ENCODE results near the gene CD44. TPM values are rescaled to one million over a fixed set of nuclear protein-coding genes. Genes with fewer than 3 reads are reported as not detected.

The CD44 gene
- polyA plus RNA-seq, 1 experiment: 1,200 TPM

GRCh38 chr11:35157814-35158700 is 19.1 kb downstream of the CD44 start:
- peaks cover 2% of the 10 kb centered on the region; the same call in 1 of the 2 replicates for H3K36me3 ChIP-seq (ENCODE audit: control insufficient read depth, insufficient read depth, low read length)
- DNase-seq (ENCODE audit: low read depth): no peak

GRCh38 chr11:35158701-35159510 is 19.9 kb downstream of the CD44 start:
- Histone ChIP-seq H3K4me3 (ENCODE audit: low read depth, low read length) (no peak overlapping the region), H3K27me3 (ENCODE audit: control insufficient read depth, insufficient read depth, low read length) (no peaks in the 10 kb centered on the region), H3K36me3 (ENCODE audit: control insufficient read depth, insufficient read depth, low read length) (peaks cover 2% of the 10 kb centered on the region; the same call in 1 of the 2 replicates)
- no peak for DNase-seq (ENCODE audit: low read depth)
- ChIA-PET CTCF (interaction anchor here (0.6 to 0.9 kb wide), 2 partner anchors 13 to 77 kb away, joined by 3 to 4 read pairs; no protein-coding TSS in a partner anchor), POLR2A (interaction anchor here (0.7 kb wide), 1 partner anchor 71 kb away, joined by 4 read pairs; no protein-coding TSS in a partner anchor)
- no peak for TF ChIP-seq CTCF (IDR thresholded peaks at IDR 0.05; ENCODE audit: insufficient read depth, low read depth, low read length)

More at GRCh38 chr11:35157814-35158700, 19.1 kb downstream of the CD44 start:
- no peak for TF ChIP-seq CTCF (IDR thresholded peaks at IDR 0.05; ENCODE audit: insufficient read depth, low read depth, low read length)
- H3K27me3 ChIP-seq (ENCODE audit: control insufficient read depth, insufficient read depth, low read length): no peaks in the 10 kb centered on the region
- H3K4me3 ChIP-seq (ENCODE audit: low read depth, low read length): no peak overlapping the region
- ChIA-PET POLR2A (interaction anchor here (0.7 kb wide), 1 partner anchor 70 kb away, joined by 4 read pairs; no protein-coding TSS in a partner anchor), CTCF (interaction anchor here (0.6 to 0.9 kb wide), 2 partner anchors 12 to 76 kb away, joined by 3 to 4 read pairs; no protein-coding TSS in a partner anchor)

- Histone ChIP-seq H3K36me3 (ENCODE audit: control insufficient read depth, insufficient read depth, low read length) (peaks cover 2% of the 10 kb centered on the region; the same call in 1 of the 2 replicates), H3K27me3 (ENCODE audit: control insufficient read depth, insufficient read depth, low read length) (no peaks in the 10 kb centered on the region), H3K4me3 (ENCODE audit: low read depth, low read length) (no peak overlapping the region)
- CTCF ChIA-PET: interaction anchor here (1.0 kb wide), 1 partner anchor 9 kb away, joined by 3 read pairs; no protein-coding TSS in a partner anchor
- no peak for TF ChIP-seq CTCF (IDR thresholded peaks at IDR 0.05; ENCODE audit: insufficient read depth, low read depth, low read length)
- no peak for DNase-seq (ENCODE audit: low read depth)
- POLR2A ChIA-PET: no interaction called here
Measured at GRCh38 chr11:35160246-35160824, 21.4 kb downstream of the CD44 start.

DNA sequence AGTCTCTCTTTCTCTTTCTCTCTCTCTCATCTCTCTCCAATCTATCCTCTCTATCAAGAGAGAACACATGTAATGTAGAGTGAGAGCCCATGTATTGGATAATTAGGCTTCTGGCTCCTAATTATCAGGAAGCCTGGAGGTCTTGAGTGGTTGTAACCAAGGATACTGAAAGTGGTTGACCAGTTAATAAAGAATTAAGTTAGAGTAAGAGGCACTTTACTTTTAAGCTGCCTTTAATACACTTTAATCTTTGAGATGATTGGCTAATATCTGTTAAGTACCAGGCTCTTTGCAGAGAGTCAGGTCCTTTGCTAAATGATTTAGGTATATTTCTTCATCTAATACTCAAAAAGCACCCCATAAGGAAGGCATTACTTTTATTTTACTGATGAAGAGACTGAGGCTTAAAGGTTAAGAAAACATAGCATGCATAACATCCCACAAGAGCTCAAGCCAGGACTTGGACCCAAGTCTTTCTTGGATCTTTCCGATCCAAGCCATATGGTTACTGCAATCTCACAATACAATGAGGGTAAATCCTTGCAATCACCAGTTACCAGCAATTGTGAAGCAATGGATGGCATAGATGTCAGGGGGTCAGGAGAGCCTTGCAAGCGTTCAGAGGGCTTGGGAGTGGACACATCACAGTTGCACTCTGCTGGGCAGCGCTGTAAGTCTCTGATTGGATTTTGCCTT is 22.1 kb downstream of the CD44 start:
- ChIA-PET POLR2A (no interaction called here), CTCF (no interaction called here)
- H3K36me3 ChIP-seq (ENCODE audit: control insufficient read depth, insufficient read depth, low read length): peaks cover 2% of the 10 kb centered on the region; the same call in 1 of the 2 replicates
- no peak for TF ChIP-seq CTCF (IDR thresholded peaks at IDR 0.05; ENCODE audit: insufficient read depth, low read depth, low read length)
- no peak overlapping the region for H3K4me3 ChIP-seq (ENCODE audit: low read depth, low read length)
- no peaks in the 10 kb centered on the region for H3K27me3 ChIP-seq (ENCODE audit: control insufficient read depth, insufficient read depth, low read length)
- no peak for DNase-seq (ENCODE audit: low read depth)
